Caki2 (cell line): ENCODE measurements around the gene GIMAP4. TPM values are rescaled to one million over a fixed set of nuclear protein-coding genes. Genes with fewer than 3 reads are reported as not detected.
"Not testable (repeated sequence)": the region's sequence is repeated elsewhere in the genome, so short reads cannot be mapped to it uniquely, and the experiment has no call there.

Experiments
- DNase-seq: peaks from one replicate; pipeline ENCODE4 v3.0.0-alpha.2; 2015; ENCODE audit warnings: low read depth
- in situ Hi-C: cut with HindIII; loops from 2 replicates; pipeline ENCODE4 v1.10.0; 2016; ENCODE audit warnings: low sequenced_read_pairs, low pct_unique_long_range_greater_than_20kb, mixed read lengths
- total RNA-seq: library from RNA; depleted of rRNA; stranded (reverse); fragments of >200 nt; shearing (Covaris generic); gene quantifications from 2 replicates; pipeline ENCODE4 v1.2.3, GENCODE V29; 2014; ENCODE audit warnings: low replicate concordance

Gene GIMAP4
- total RNA-seq, 1 experiment from 2014 or later, result not detected

DNA sequence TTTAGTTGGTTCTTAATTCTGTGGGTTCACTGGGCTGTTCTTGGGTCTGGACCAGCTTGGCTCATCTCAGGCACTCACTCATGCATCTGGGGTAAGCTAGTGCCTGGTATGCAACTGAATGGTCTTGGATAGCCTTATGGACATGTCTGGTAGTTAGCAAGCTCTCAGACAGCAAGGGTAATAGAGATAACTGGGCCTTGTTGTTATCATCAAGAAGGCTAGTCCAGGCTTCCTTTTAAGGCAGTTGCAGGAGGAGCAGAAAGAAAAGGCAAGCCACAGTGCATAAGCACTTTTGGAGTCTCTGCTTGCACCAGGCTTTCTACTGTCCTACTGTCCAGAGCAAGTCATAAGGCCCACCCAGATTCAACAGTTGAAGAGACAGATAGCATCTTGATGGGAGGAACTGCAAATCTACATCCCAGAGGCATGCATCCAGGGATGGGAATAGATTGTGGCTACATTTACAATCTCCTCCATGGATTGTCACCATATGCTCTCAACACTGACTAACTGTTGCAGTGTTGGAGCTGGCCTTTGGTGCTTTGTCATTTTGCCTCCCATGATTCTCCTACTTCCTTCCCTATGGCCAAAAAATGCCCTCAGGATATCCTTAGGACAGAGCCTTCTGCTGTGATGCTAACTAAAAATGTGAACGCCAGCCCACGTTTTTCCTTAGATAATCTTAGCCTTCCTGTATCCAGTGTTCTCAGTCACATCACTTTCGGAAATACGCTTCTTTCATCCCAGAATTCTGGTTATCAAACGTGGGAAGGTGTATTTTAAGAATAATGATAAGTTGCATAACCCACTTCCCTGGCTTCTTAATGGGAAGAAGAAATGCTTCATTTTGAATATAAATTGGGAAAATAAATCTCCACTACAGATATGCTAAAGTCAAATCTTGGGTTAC is 3.6 kb downstream of the GIMAP4 start:
- DNase-seq, result no peak
- in situ Hi-C loops, result no loop called here

DNA sequence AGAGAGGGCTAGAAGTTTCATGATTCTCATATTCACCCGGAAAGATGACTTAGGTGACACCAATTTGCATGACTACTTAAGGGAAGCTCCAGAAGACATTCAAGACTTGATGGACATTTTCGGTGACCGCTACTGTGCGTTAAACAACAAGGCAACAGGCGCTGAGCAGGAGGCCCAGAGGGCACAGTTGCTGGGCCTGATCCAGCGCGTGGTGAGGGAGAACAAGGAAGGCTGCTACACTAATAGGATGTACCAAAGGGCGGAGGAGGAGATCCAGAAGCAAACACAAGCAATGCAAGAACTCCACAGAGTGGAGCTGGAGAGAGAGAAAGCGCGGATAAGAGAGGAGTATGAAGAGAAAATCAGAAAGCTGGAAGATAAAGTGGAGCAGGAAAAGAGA is 5.3 kb downstream of the GIMAP4 start:
- in situ Hi-C loops, result no loop called here
- DNase-seq, result no peak

DNA sequence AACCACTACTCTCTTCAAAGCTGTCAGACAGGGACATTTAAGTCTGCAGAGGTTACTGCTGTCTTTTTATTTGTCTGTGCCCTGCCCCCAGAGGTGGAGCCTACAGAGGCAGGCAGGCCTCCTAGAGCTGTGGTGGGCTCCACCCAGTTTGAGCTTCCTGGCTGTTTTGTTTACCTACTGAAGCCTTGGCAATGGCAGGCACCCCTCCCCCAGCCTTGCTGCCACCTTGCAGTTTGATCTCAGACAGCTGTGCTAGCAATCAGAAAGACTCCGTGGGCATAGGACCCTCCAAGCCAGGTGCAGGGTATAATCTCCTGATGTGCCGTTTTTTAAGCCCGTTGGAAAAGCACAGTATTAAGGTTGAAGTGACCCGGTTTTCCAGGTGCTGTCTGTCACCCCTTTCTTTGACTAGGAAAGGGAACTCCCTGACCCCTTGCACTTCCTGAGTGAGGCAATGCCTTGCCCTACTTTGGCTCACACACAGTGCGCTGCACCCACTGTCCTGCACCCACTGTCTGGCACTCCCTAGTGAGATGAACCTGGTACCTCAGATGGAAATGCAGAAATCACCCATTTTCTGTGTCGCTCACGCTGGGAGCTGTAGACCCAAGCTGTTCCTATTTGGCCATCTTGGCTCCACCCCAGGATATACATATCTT is 12.9 kb downstream of the GIMAP4 start:
- DNase-seq, in situ Hi-C loops: not testable (repeated sequence)

DNA sequence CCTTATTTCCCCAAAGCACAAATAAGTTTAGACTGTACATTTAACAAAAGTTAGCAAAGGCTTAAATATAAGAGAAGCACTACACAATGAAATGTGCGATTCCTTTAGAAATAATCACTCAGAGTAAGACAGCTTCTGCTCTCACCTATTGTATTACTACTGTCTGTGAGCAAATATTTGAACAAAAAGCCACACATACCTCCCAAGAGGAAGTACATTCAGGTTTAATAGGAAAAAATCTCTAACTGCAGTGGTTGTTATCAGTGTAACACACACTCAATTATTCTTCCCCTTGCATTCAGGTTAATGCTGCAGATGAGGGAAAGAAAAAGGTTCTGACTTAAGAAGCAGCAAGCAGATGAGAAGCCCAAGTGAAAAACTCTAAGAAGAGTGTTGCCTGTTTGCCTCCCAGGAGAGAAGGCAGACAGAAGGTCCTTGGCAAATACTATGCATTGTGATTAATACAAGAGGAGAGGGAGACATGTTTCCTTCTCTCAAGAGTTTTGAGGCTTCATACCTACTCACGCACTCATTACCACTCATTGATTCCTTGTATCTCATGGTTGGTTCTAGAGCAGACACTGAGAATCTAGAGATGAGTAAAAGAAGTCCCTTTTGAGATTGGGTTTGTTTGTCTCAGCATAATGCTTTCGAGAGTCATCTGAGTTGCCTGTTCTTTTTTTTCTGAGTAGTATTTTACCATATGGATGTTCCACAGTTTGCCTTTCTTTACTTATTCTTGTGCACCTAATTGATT is 13.6 kb downstream of the GIMAP4 start:
- DNase-seq, result no peak
- in situ Hi-C loops, result no loop called here

DNA sequence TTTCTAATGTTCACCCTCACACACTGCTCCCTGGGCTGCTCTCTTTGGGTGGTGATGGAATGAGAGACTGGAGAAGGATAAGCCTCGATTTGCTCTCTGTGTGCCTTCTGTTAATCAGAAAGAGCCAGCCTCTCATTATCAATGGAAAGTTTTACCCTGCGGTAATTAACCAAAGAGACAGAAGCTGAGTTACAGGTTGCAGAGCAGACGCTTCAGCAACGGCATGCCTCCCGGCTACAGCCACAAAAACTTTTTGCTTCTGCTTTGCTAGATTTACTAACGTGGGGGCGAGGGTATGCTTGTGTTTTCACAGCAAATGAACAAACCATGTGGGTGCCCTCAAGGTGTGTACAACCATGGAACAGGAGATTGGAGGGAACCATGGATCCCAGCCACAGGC is 18.0 kb downstream of the GIMAP4 start:
- in situ Hi-C loops, result no loop called here
- no peak for DNase-seq

DNA sequence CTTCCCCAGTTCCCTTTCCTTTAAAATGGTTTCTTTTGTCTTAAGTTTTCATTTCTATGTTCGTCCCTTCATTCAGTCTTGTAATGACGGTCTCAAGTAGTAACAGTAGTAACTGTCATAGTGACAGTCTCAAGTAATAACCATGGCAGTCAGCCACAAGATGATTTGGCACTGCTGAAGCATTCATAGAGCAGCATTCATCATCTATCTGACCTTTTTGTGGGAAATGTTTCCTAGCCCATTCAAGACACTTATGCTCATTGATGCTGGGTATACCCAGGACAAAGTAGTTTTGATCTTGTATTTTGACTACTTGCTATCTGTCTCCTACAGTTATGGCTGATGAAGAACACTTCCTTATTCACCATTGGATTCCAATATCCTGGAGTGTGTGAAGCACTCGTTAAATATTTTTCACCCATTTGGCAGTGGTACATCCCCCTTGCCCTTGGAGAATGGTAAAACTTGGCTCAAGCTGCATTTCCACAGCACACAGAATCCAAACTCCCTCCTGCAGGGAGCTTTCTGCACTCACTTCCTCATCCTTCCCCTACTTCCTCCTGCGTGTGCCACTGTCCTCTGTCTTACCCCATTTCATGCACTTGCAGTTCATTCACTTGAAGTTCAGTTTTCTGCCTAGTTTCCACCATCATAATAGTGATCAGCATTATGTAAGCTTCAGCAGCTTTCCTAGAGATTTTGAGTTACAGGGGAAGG is 19.0 kb downstream of the GIMAP4 start:
- in situ Hi-C loops, result no loop called here
- DNase-seq, result no peak

DNA sequence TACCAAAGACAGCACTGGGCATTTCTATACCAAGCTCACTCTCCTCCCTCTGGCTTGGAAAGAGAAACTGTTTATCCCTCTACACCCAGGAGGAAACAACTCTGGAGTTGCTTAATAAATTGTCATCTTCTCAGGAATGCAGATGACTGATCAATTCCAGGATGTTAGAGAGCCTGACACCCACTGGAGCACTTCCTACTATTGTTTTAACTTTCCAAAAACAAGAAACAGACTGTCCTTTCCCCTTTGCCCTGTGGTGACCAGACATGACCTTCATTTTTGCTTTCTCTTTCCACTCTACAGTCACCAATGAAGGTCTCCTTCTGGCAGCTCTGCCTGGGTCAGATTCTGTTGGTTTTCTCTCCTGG is 19.6 kb downstream of the GIMAP4 start:
- in situ Hi-C loops, result no loop called here
- no peak for DNase-seq

DNA sequence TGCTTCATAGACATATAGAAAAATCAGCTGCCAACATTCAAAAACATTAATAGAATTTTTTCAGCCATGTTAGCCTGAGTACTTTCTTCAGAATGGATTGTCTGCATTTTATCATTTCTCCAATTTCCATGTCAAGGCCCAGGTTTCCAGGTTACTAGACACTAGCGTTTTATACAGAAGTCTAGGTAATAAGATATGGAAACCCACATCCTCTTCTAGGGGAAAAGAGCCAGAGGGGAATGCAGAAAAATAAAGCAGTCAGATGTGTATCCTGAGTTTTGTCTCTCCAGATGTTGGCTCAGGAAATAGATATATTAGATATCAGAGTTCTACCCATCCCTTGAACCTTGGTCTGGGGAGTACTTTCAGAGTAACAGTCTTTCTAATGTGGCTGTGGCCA is 20.4 kb downstream of the GIMAP4 start:
- in situ Hi-C loops, result no loop called here

DNA sequence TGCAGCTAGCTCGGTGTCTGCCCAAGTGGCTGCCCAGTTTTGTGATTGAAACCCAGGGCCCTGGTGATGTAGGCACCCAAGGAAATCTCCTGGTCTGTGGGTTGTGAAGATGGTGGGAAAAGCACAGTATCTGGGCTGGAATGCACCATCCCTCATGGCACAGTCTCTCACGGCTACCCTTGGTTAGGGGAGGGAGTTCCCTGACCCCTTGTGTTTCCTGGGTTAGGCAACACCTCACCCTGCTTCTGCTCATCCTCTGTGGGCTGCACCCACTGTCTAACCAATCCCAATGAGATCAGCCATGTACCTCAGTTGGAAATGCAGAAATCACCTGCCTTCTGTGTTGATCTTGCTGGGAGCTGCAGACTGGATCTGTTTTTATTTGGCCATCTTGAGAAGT is 27.6 kb downstream of the GIMAP4 start:
- no peak for DNase-seq
- in situ Hi-C loops, result no loop called here

More for the DNA sequence above, 20.4 kb downstream of the GIMAP4 start:
- DNase-seq, result no peak

DNA sequence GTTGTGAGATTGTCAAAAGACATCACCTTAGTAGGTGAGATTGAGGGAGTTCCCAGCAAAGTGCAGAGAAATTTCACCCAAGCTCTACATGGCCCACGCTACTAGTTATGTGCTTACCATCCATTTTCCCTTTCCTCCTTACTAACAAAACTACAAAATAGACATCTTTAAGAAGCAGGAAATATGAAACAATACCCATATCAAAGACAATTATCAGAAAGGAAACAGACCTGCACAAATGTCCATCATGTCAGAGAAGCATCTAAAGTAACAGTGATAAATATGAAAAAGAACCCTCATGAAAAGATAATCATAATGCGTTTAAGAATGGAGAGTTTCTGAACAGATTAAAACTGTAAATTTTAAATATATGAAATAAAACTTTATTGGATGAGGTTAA is 28.2 kb downstream of the GIMAP4 start:
- in situ Hi-C loops, result no loop called here

DNA sequence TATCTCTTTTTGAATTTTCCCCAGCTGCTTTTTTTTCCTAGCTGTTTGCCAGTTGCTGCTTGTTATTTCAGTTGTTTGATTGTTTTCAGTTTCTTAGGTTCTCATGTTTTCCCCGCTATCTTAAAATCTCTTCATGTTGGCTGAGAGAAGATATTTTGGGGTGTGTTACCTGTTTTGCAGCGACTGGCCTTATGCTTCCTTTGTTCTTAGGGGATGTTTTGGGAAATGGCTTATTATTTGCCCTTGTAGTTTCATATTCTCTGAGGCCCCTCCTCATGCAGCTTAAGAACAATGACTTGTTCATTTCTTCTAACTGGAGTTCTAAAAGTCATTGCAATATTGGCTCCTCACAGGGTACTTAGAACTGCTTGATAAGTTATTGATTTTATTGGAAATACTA is 36.4 kb downstream of the GIMAP4 start:
- DNase-seq, in situ Hi-C loops: not testable (repeated sequence)

More for the DNA sequence above, 28.2 kb downstream of the GIMAP4 start:
- no peak for DNase-seq

DNA sequence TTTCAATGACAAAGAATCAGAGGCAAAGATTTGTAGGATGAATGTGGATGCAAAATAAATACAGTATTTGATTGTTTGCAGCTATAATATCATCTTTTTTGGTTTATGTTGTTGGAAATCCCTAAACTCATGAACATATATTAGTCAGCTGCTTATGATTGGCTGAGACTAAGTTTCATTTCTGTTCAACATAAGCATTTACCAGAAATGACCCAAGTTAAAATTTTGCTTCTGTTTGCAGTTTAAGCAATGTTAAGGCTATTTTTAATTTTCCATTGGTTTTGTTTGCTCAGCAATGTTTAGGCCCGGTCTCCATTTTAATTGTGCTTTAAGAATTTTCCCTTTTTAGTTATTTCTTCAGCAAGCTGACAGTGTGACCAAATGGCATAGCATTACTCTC is 43.0 kb downstream of the GIMAP4 start:
- in situ Hi-C loops, result no loop called here
- DNase-seq, result no peak

DNA sequence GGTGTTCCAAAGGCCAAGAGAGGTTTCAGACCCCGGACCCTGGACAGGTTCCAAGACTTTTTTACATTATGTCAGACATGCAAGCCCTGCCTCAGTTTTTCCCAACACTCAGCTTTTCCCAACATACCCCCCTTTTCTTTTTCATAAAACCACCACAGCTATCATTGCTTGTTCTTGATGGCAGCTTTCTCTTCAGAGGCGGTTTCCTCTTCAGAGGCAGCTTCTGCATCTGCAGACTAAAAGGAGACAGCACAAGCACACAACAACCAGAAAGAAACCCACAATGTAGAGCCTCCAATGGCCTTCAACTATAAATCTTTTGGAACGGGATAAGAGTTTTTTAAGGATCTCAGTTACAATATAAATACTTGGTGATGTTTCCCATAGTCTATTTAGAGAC is 45.7 kb downstream of the GIMAP4 start:
- in situ Hi-C loops, result no loop called here
- no peak for DNase-seq

DNA sequence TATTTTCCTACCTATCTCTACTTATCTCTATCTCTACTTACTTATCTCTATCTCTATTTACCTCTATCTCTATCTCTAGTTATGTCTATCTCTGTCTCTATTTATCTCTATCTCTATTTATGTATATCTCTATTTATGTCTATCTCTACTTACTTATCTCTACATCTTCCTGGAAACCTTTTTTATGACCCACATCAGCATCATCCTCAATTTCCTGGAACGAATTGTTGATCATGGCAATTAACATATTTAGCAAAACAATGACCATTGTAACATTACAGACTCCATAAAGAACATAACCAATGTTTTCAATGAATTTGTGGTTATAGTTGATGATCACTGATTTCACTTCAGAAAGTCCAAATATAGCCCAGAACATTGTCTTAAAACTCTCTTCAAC is 46.7 kb downstream of the GIMAP4 start:
- DNase-seq, result no peak

DNA sequence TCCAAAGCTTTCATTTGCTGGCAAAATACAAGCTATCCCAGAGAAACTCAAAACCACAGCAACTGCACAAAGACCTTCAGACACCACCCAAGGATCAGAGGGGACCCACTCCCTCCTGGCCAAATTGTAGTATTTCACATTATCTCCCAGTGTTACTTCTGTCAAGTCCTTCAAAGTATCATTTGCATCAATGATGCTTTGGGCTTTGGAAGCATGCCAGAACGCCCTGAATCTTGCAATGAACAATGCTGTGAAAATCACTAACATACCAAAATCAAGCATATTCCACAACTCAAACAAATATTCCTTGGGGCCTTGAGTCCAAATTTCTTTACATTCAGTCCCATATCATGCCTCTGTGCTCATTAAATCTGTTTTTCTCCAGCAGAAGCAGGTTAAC is 47.2 kb downstream of the GIMAP4 start:
- DNase-seq, in situ Hi-C loops: not testable (repeated sequence)

More for the DNA sequence above, 46.7 kb downstream of the GIMAP4 start:
- in situ Hi-C loops, result no loop called here

DNA sequence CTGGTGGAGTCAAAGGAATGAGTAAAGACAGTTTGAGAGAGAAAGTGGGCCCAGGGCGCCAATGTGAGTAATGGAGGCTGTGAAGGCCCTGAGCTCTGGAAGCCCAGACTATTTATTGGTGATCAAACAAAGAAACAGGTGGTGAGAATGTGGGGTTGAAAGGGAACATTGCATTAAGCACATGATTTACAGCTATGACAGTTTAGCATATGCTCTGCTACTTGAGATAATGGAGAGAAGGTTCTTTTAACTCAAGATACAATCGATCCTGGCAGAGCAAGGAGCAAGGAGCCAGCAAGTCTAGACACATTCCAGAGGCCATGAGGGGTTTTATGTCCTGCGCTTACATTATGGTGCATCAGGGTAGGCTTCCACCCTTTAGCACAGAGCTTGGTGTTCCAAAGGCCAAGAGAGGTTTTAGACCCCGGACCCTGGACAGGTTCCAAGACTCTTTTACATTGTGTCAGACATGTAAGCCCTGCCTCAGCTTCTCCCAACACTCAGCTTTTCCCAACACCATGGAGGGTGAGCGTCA is 48.1 kb downstream of the GIMAP4 start:
- in situ Hi-C loops, DNase-seq: not testable (repeated sequence)

DNA sequence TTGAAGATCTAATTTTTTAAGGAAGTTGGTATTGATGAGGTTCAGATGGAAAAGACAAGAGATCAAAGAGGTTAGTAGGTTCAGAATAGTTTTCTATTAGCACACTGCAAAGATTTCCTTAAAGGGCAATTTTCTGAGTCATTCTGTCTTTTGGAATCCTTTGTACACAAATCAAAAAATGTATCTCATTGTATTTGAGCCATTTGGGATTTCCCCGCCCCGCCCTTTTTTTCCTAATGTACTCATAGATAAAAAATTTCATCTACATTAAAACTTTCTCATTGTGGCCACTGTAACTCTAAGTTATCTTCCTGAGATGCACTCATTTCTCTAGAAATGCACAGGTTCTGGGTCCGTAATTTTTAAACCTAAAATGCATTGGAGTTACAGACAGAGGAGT is 52.9 kb downstream of the GIMAP4 start:
- no peak for DNase-seq
- in situ Hi-C loops, result no loop called here
